CD4-positive, alpha-beta memory T cell (primary cell): ENCODE measurements around the gene MS4A10. TPM values are rescaled to one million over a fixed set of nuclear protein-coding genes. Genes with fewer than 3 reads are reported as not detected.

Source experiments
- CTCF ChIA-PET: fragments of 350-600 bp; sonication (Branson Sonifier 250); formaldehyde crosslinking; loops from one replicate; lab custom pipeline; 2021; ENCODE audit warnings: inconsistent platforms; ENCODE audit not compliant: partially characterized antibody; lab: Charles Lee
- POLR2A ChIA-PET: fragments of 350-600 bp; sonication (Branson Sonifier 250); formaldehyde crosslinking; loops from one replicate; lab custom pipeline; 2021; ENCODE audit not compliant: partially characterized antibody; lab: Charles Lee
- DNase-seq, 5 donors: peaks; one replicate each; pipeline versions ENCODE4 v3.0.0 to v3.0.0-alpha.2; 2020 to 2022; ENCODE audit warnings: mixed read lengths in 1 of 5
- H3K27ac ChIP-seq: one replicate; pipeline ENCODE4 v1.7.0; 2013; ENCODE audit warnings: low read depth, low read length
- H3K27me3 ChIP-seq: 2 replicates; pipeline ENCODE4 v1.7.0; 2013; ENCODE audit warnings: mild to moderate bottlenecking, low read length, moderate library complexity; ENCODE audit not compliant: insufficient read depth
- H3K36me3 ChIP-seq: 2 replicates; pipeline ENCODE4 v1.7.0; 2013; ENCODE audit warnings: mild to moderate bottlenecking, low read length, moderate library complexity; ENCODE audit not compliant: insufficient read depth
- H3K4me1 ChIP-seq: 2 replicates; pipeline ENCODE4 v1.7.0; 2013; ENCODE audit warnings: mild to moderate bottlenecking, low read length, moderate library complexity; ENCODE audit not compliant: insufficient read depth
- H3K4me3 ChIP-seq, 2 donors: one replicate each; pipeline ENCODE4 v1.7.0; 2013; ENCODE audit warnings: low read length in 2 of 2, mild to moderate bottlenecking in 1 of 2
- H3K9me3 ChIP-seq, 2 donors: one replicate each; pipeline ENCODE4 v1.7.0; 2013; ENCODE audit warnings: low read length in 2 of 2, control low read depth in 1 of 2; ENCODE audit not compliant: control insufficient read depth in 1 of 2
- H3K27ac Mint-ChIP-seq, 7 donors: one replicate each; pipeline ENCODE4 v1.8.0; 2020 to 2021; ENCODE audit warnings: mixed read lengths in 7 of 7, mild to moderate bottlenecking in 6 of 7, inconsistent platforms in 3 of 7, moderate library complexity in 3 of 7
- H3K27me3 Mint-ChIP-seq, 2 donors: one replicate each; pipeline ENCODE4 v1.8.0; 2020 to 2021; ENCODE audit warnings: mixed read lengths in 2 of 2
- H3K36me3 Mint-ChIP-seq, 2 donors: one replicate each; pipeline ENCODE4 v1.8.0; 2020 to 2021; ENCODE audit warnings: mixed read lengths in 2 of 2, inconsistent platforms in 1 of 2, mild to moderate bottlenecking in 1 of 2
- H3K4me1 Mint-ChIP-seq, 4 donors: one replicate each; pipeline ENCODE4 v1.8.0; 2020 to 2021; ENCODE audit warnings: mixed read lengths in 4 of 4, mild to moderate bottlenecking in 1 of 4
- H3K4me3 Mint-ChIP-seq, 8 donors: one replicate each; pipeline ENCODE4 v1.8.0; 2020 to 2021; ENCODE audit warnings: mixed read lengths in 8 of 8, mild to moderate bottlenecking in 7 of 8, moderate library complexity in 6 of 8, inconsistent platforms in 3 of 8
- H3K9me3 Mint-ChIP-seq, 8 donors: one replicate each; pipeline ENCODE4 v1.8.0; 2020 to 2021; ENCODE audit warnings: mixed read lengths in 8 of 8, mild to moderate bottlenecking in 5 of 8, inconsistent platforms in 3 of 8, moderate library complexity in 1 of 8
- intact Hi-C: fragments of 100-400 bp; cut with micrococcal nuclease; formaldehyde crosslinking; loops from one replicate; pipeline ENCODE4 v1.15.1; 2023
- polyA plus RNA-seq, 2 donors: library from polyadenylated mRNA; unstranded; fragments of 300-500 nt; fragmentation: Illumina TruSeq; gene quantifications; one replicate each; pipeline ENCODE4 v1.2.3, GENCODE V29; 2021
- total RNA-seq, 2 experiments: library from RNA; stranded (reverse); gene quantifications; one replicate each; pipeline ENCODE4 v1.2.3, GENCODE V29; 2021

The MS4A10 gene
- total and polyA plus RNA-seq, 4 experiments from 2014 or later, result not detected

DNA sequence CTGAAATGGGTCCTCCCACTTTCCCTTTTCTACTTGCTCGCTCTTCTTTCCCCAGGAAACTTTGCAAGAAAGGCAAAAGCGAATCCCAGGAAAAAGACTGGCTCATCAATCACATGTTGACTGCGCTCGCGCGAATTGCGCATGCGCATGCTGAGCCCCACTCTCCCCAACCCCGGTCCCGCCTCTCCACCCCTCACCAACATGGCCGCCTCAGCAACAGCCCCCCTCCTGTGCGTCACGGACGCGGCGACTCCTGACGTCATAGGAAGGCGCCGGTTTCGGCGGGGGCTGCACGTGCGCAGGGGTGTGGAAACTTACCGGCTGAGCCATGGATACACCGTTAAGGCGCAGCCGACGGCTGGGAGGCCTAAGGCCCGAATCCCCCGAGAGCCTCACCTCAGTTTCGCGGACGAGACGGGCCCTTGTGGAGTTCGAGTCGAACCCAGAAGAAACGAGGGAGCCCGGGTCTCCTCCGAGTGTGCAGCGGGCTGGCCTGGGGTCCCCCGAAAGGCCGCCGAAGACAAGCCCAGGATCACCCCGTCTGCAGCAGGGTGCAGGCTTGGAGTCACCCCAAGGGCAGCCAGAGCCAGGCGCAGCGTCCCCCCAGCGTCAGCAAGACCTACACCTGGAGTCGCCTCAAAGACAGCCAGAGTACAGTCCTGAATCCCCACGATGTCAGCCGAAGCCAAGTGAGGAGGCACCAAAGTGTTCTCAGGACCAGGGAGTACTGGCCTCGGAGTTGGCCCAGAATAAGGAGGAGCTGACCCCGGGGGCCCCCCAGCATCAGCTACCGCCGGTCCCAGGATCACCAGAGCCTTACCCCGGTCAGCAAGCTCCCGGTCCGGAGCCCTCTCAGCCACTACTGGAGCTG, 56.9 kb downstream of the MS4A10 start, which contains the start of gene CCDC86:
Gene CCDC86, plus strand, starts transcription at position 317 of the 871 bp plus-strand sequence. Its CDS starts 12 bp downstream, at position 329.
- H3K27me3 ChIP-seq, result no peaks in the 10 kb centered on the region
- H3K27ac ChIP-seq, result peak within 1 kb of the TSS; percentile 68
- Mint-ChIP-seq H3K27ac (peak within 1 kb of the TSS; percentile 93 to 99 (median 97)), H3K4me3 (peak within 1 kb of the TSS; percentile 89 to 99 (median 96)), H3K9me3 (peaks cover 0 to 3% (median 0%) of the 10 kb centered on the region in 8 donors), H3K36me3 (peaks cover 4 to 16% of the 10 kb centered on the region in 2 donors), H3K4me1 (peaks cover 31 to 53% (median 43%) of the 10 kb centered on the region in 4 donors), H3K27me3 (no peaks in the 10 kb centered on the region)
- CTCF ChIA-PET, result interaction anchor here (0.7 to 2.0 kb wide), 6 partner anchors 9 to 345 kb away, joined by 3 to 10 read pairs (median 4); no protein-coding TSS in a partner anchor
- intact Hi-C loops, result loop anchor here (1.0 kb wide), 2 partner anchors 64 to 319 kb away; partner anchors contain the start of genes PRPF19 and VPS37C
- H3K36me3 ChIP-seq, result no peaks in the 10 kb centered on the region
- peaks cover 38% of the 10 kb centered on the region for H3K4me1 ChIP-seq
- POLR2A ChIA-PET, result interaction anchor here (0.5 to 1.3 kb wide), 6 partner anchors 19 to 200 kb away, joined by 3 to 5 read pairs (median 4); no protein-coding TSS in a partner anchor
- DNase-seq, result peak; percentile 97 to 100 (median 98)
- peak within 1 kb of the TSS; percentile 69 to 87 for H3K4me3 ChIP-seq
- no peaks in the 10 kb centered on the region for H3K9me3 ChIP-seq

- Mint-ChIP-seq H3K27ac (peak overlapping the region; percentile 74 to 99 (median 96)), H3K27me3 (no peaks in the 10 kb centered on the region), H3K4me3 (peak overlapping the region; percentile 89 to 99 (median 96)), H3K4me1 (peaks cover 28 to 53% (median 41%) of the 10 kb centered on the region in 4 donors), H3K36me3 (peaks cover 5 to 16% of the 10 kb centered on the region in 2 donors), H3K9me3 (peaks cover 0 to 3% (median 0%) of the 10 kb centered on the region in 8 donors)
- H3K27me3 ChIP-seq, result no peaks in the 10 kb centered on the region
- H3K36me3 ChIP-seq, result no peaks in the 10 kb centered on the region
- H3K4me1 ChIP-seq, result peaks cover 38% of the 10 kb centered on the region
- ChIA-PET POLR2A (interaction anchor here (0.5 to 1.3 kb wide), 6 partner anchors 20 to 199 kb away, joined by 3 to 5 read pairs (median 4); no protein-coding TSS in a partner anchor), CTCF (interaction anchor here (0.7 to 1.8 kb wide), 4 partner anchors 10 to 73 kb away, joined by 3 to 7 read pairs (median 3); no protein-coding TSS in a partner anchor)
- peak overlapping the region; percentile 68 for H3K27ac ChIP-seq
- intact Hi-C loops, result no loop called here
- no peaks in the 10 kb centered on the region for H3K9me3 ChIP-seq
- H3K4me3 ChIP-seq, result peak overlapping the region; percentile 69 to 87
- DNase-seq, result peak in 1 of 5 donors; percentile 4
These were observed 57.8 kb downstream of the MS4A10 start for GRCh38 chr11:60842668-60843600.

- Histone ChIP-seq H3K36me3 (no peaks in the 10 kb centered on the region), H3K4me1 (peaks cover 38% of the 10 kb centered on the region), H3K4me3 (no peak overlapping the region), H3K27ac (peak overlapping the region; percentile 68), H3K27me3 (no peaks in the 10 kb centered on the region), H3K9me3 (no peaks in the 10 kb centered on the region)
- Mint-ChIP-seq H3K4me1 (peaks cover 28 to 53% (median 41%) of the 10 kb centered on the region in 4 donors), H3K27me3 (no peaks in the 10 kb centered on the region), H3K4me3 (peak overlapping the region; percentile 89 to 99 (median 96)), H3K27ac (peak overlapping the region; percentile 68 to 99 (median 93)), H3K36me3 (peaks cover 15 to 24% of the 10 kb centered on the region in 2 donors), H3K9me3 (peaks cover 0 to 3% (median 0%) of the 10 kb centered on the region in 8 donors)
- intact Hi-C loops, result no loop called here
- CTCF ChIA-PET, result interaction anchor here (1.1 to 1.8 kb wide), 2 partner anchors 13 to 55 kb away, joined by 5 to 7 read pairs; no protein-coding TSS in a partner anchor
- no peak for DNase-seq
- POLR2A ChIA-PET, result no interaction called here
These were observed 59.1 kb downstream of the MS4A10 start for GRCh38 chr11:60844045-60844869.

DNA sequence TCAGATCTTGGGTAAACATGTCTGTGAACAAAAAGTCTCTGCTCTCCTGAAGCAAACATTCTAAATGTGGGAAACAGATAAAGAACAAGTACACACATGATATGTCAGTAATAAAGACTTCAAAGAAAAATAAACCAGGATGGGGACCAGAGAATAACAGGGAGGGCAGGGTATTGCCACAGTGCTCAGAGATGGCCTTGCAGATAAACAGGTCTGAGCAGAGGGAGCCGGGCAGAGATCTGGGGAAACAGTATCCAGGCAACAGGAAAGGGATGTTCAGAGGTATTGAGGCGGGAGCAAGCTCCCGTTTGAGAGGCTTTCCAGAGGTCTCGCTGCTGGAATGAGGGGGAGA, 59.7 kb downstream of the MS4A10 start:
- H3K4me1 Mint-ChIP-seq, result peaks cover 28 to 53% (median 41%) of the 10 kb centered on the region in 4 donors
- peaks cover 0 to 3% (median 0%) of the 10 kb centered on the region in 8 donors for H3K9me3 Mint-ChIP-seq
- H3K27me3 Mint-ChIP-seq, result no peaks in the 10 kb centered on the region
- Histone ChIP-seq H3K27ac (no peak overlapping the region), H3K27me3 (no peaks in the 10 kb centered on the region), H3K4me1 (peaks cover 38% of the 10 kb centered on the region), H3K4me3 (no peak overlapping the region), H3K9me3 (no peaks in the 10 kb centered on the region), H3K36me3 (peaks cover 2% of the 10 kb centered on the region)
- no peak for DNase-seq
- intact Hi-C loops, result no loop called here
- peak overlapping the region; percentile 7 to 99 (median 72) for H3K4me3 Mint-ChIP-seq
- CTCF ChIA-PET, result interaction anchor here (1.1 kb wide), 1 partner anchor 55 kb away, joined by 5 read pairs; no protein-coding TSS in a partner anchor
- H3K36me3 Mint-ChIP-seq, result peaks cover 20 to 27% of the 10 kb centered on the region in 2 donors
- H3K27ac Mint-ChIP-seq, result peak overlapping the region in 6 of 7 donors; percentile 8 to 75 (median 64)
- POLR2A ChIA-PET, result no interaction called here

- H3K9me3 Mint-ChIP-seq, result peaks cover 0 to 3% (median 0%) of the 10 kb centered on the region in 8 donors
- H3K4me1 Mint-ChIP-seq, result peaks cover 28 to 52% (median 41%) of the 10 kb centered on the region in 4 donors
- H3K9me3 ChIP-seq, result no peaks in the 10 kb centered on the region
- H3K4me1 ChIP-seq, result peaks cover 38% of the 10 kb centered on the region
- no peaks in the 10 kb centered on the region for H3K27me3 Mint-ChIP-seq
- no peak overlapping the region for H3K27ac ChIP-seq
- peak overlapping the region in 4 of 7 donors; percentile 58 to 77 (median 67) for H3K27ac Mint-ChIP-seq
- CTCF ChIA-PET, result no interaction called here
- H3K27me3 ChIP-seq, result no peaks in the 10 kb centered on the region
- POLR2A ChIA-PET, result no interaction called here
- intact Hi-C loops, result no loop called here
- peaks cover 4% of the 10 kb centered on the region for H3K36me3 ChIP-seq
- H3K4me3 Mint-ChIP-seq, result peak overlapping the region in 3 of 8 donors; percentile 3 to 99 (median 96)
- peaks cover 21 to 31% of the 10 kb centered on the region in 2 donors for H3K36me3 Mint-ChIP-seq
- H3K4me3 ChIP-seq, result no peak overlapping the region
- no peak for DNase-seq
These were observed 60.2 kb downstream of the MS4A10 start for GRCh38 chr11:60845338-60845737.

DNA sequence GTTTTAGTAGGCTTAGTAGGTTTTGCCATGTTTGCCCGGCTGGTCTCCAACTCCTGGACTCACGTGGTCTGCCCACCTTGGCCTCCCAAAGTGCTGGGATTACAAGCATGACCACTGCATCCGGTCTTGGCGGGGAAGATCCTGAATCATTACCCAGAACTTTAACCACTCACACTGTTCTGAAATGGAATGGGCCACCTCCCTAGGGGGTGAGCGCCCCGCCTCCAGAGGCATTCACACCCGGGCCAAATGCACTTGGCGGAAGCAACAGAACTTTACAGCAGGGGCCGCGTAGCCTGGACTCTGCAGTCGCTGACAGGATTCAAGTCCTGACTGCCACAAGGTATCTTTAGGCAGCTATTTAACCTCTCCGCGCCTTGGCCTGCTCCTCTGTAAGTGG, 62.1 kb downstream of the MS4A10 start:
- no peak overlapping the region for H3K27ac ChIP-seq
- peaks cover 20 to 33% (median 30%) of the 10 kb centered on the region in 4 donors for H3K4me1 Mint-ChIP-seq
- H3K27me3 Mint-ChIP-seq, result no peaks in the 10 kb centered on the region
- peaks cover 19% of the 10 kb centered on the region for H3K36me3 ChIP-seq
- no peaks in the 10 kb centered on the region for H3K9me3 ChIP-seq
- H3K9me3 Mint-ChIP-seq, result no peaks in the 10 kb centered on the region
- H3K4me3 Mint-ChIP-seq, result no peak overlapping the region
- ChIA-PET CTCF (no interaction called here), POLR2A (no interaction called here)
- H3K4me3 ChIP-seq, result no peak overlapping the region
- no peaks in the 10 kb centered on the region for H3K27me3 ChIP-seq
- H3K36me3 Mint-ChIP-seq, result peaks cover 39 to 44% of the 10 kb centered on the region in 2 donors
- H3K4me1 ChIP-seq, result peaks cover 27% of the 10 kb centered on the region
- intact Hi-C loops, result no loop called here
- DNase-seq, result no peak
- H3K27ac Mint-ChIP-seq, result no peak overlapping the region
